ENCODE measurements around the gene KCTD5. TPM values are rescaled to one million over a fixed set of nuclear protein-coding genes. Genes with fewer than 3 reads are reported as not detected.

KCTD5 gene
- total and polyA plus RNA-seq, 2 experiments from 2014 or later: 19.7 to 31.8 TPM

GRCh38 chr16:2743007-2743810 is 60.9 kb downstream of the KCTD5 start:
- Mint-ChIP-seq H3K9me3 (no peaks in the 10 kb centered on the region), H3K27ac (no peak overlapping the region), H3K4me1 (peaks cover 3% of the 10 kb centered on the region; the same call in 1 of the 3 replicates), H3K36me3 (ENCODE audit: low read depth) (no peaks in the 10 kb centered on the region; the same call in 2 of the 3 replicates), H3K4me3 (no peak overlapping the region; the same call in 2 of the 3 replicates), H3K27me3 (ENCODE audit: insufficient read depth, low read depth, poor library complexity) (peaks cover 7% of the 10 kb centered on the region)
- no peaks in the 10 kb centered on the region for H4K20me1 ChIP-seq (replicated peaks; ENCODE audit: insufficient read depth)
- no peak overlapping the region for H3K4me3 ChIP-seq
- H3K27me3 ChIP-seq (ENCODE audit: insufficient read depth): no peaks in the 10 kb centered on the region
- H3K4me2 ChIP-seq: no peak overlapping the region
- ATAC-seq (no peak), DNase-seq (ENCODE audit: low spot score) (no peak)
- TF ChIP-seq ZNF331 (CRISPR knock-in tag; IDR thresholded peaks at IDR 0.05; ENCODE audit: low read depth) (no peak), EZH2 (IDR thresholded peaks at IDR 0.05; ENCODE audit: low read depth, unreplicated experiment) (no peak)
- TF ChIP-seq, protein P1, sequence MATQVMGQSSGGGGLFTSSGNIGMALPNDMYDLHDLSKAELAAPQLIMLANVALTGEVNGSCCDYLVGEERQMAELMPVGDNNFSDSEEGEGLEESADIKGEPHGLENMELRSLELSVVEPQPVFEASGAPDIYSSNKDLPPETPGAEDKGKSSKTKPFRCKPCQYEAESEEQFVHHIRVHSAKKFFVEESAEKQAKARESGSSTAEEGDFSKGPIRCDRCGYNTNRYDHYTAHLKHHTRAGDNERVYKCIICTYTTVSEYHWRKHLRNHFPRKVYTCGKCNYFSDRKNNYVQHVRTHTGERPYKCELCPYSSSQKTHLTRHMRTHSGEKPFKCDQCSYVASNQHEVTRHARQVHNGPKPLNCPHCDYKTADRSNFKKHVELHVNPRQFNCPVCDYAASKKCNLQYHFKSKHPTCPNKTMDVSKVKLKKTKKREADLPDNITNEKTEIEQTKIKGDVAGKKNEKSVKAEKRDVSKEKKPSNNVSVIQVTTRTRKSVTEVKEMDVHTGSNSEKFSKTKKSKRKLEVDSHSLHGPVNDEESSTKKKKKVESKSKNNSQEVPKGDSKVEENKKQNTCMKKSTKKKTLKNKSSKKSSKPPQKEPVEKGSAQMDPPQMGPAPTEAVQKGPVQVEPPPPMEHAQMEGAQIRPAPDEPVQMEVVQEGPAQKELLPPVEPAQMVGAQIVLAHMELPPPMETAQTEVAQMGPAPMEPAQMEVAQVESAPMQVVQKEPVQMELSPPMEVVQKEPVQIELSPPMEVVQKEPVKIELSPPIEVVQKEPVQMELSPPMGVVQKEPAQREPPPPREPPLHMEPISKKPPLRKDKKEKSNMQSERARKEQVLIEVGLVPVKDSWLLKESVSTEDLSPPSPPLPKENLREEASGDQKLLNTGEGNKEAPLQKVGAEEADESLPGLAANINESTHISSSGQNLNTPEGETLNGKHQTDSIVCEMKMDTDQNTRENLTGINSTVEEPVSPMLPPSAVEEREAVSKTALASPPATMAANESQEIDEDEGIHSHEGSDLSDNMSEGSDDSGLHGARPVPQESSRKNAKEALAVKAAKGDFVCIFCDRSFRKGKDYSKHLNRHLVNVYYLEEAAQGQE (IDR thresholded peaks at IDR 0.05; ENCODE audit: unreplicated experiment): no peak
- no peaks in the 10 kb centered on the region for H3K79me2 ChIP-seq (replicated peaks; ENCODE audit: insufficient read depth)
- H3F3A ChIP-seq (replicated peaks; ENCODE audit: low read depth): no peaks in the 10 kb centered on the region
- no peak overlapping the region for H3K27ac ChIP-seq (ENCODE audit: low read depth)
- H2AFZ ChIP-seq: no peak overlapping the region
- H3K9me2 ChIP-seq (ENCODE audit: insufficient read depth): no peaks in the 10 kb centered on the region
- no peaks in the 10 kb centered on the region for H3K36me3 ChIP-seq (ENCODE audit: insufficient read depth)
- no peaks in the 10 kb centered on the region for H3K4me1 ChIP-seq (ENCODE audit: insufficient read depth)

GRCh38 chr16:2744711-2745110 is 62.4 kb downstream of the KCTD5 start:
- H3K36me3 Mint-ChIP-seq (ENCODE audit: low read depth): peaks cover 6% of the 10 kb centered on the region
- no peak for ATAC-seq
- TF ChIP-seq EZH2 (IDR thresholded peaks at IDR 0.05; ENCODE audit: low read depth, unreplicated experiment) (no peak), ZNF331 (CRISPR knock-in tag; IDR thresholded peaks at IDR 0.05; ENCODE audit: low read depth) (no peak), POLR2AphosphoS5 (IDR thresholded peaks at IDR 0.05; ENCODE audit: low read depth) (no peak)

More at GRCh38 chr16:2744711-2745110, 62.4 kb downstream of the KCTD5 start:
- Histone ChIP-seq H3K4me2 (no peak overlapping the region), H3K27me3 (ENCODE audit: insufficient read depth) (no peaks in the 10 kb centered on the region), H3K4me3 (no peak overlapping the region), H3F3A (replicated peaks; ENCODE audit: low read depth) (no peaks in the 10 kb centered on the region), H3K9me2 (ENCODE audit: insufficient read depth) (no peaks in the 10 kb centered on the region), H3K36me3 (ENCODE audit: insufficient read depth) (no peaks in the 10 kb centered on the region), H4K20me1 (replicated peaks; ENCODE audit: insufficient read depth) (no peaks in the 10 kb centered on the region), H3K4me1 (ENCODE audit: insufficient read depth) (no peaks in the 10 kb centered on the region), H2AFZ (no peak overlapping the region), H3K79me2 (replicated peaks; ENCODE audit: insufficient read depth) (no peaks in the 10 kb centered on the region), H3K27ac (ENCODE audit: low read depth) (no peak overlapping the region)
- H3K9me3 Mint-ChIP-seq: no peaks in the 10 kb centered on the region
- H3K4me3 Mint-ChIP-seq: no peak overlapping the region
- H3K27ac Mint-ChIP-seq: no peak overlapping the region
- DNase-seq (ENCODE audit: low spot score): no peak
- H3K4me1 Mint-ChIP-seq: no peaks in the 10 kb centered on the region
- peaks cover 6% of the 10 kb centered on the region for H3K27me3 Mint-ChIP-seq (ENCODE audit: insufficient read depth, low read depth, poor library complexity)

Measured in GM23338 (cell line).